ENCODE measurements around the gene FERMT2.

The FERMT2 gene

GRCh38 chr14:52918486-52918885 lies 32.4 kb downstream of the FERMT2 start:
- DNase-seq (ENCODE audit: insufficient read length, low spot score) (no peak), FAIRE-seq (no peak)
- no peak for TF ChIP-seq CTCF (IDR thresholded peaks at IDR 0.05; ENCODE audit: insufficient read depth, missing control alignments)

- TF ChIP-seq CTCF (IDR thresholded peaks at IDR 0.05; ENCODE audit: insufficient read depth, missing control alignments) = no peak
- FAIRE-seq (no peak), DNase-seq (ENCODE audit: insufficient read length, low spot score) (no peak)
Measured at GRCh38 chr14:52917735-52918134, 33.1 kb downstream of the FERMT2 start.

GRCh38 chr14:52914295-52914694 lies 36.6 kb downstream of the FERMT2 start:
- TF ChIP-seq CTCF (IDR thresholded peaks at IDR 0.05; ENCODE audit: insufficient read depth, missing control alignments) = no peak
- FAIRE-seq = no peak
- DNase-seq (ENCODE audit: insufficient read length, low spot score) = no peak

- DNase-seq (ENCODE audit: insufficient read length, low spot score) (no peak), FAIRE-seq (no peak)
- TF ChIP-seq CTCF (IDR thresholded peaks at IDR 0.05; ENCODE audit: insufficient read depth, missing control alignments) = no peak
Measured at GRCh38 chr14:52913271-52913670, 37.6 kb downstream of the FERMT2 start.

- DNase-seq (ENCODE audit: insufficient read length, low spot score) (no peak), FAIRE-seq (no peak)
- no peak for TF ChIP-seq CTCF (IDR thresholded peaks at IDR 0.05; ENCODE audit: insufficient read depth, missing control alignments)
Measured at GRCh38 chr14:52911904-52912303, 38.9 kb downstream of the FERMT2 start.

- no peak for TF ChIP-seq CTCF (IDR thresholded peaks at IDR 0.05; ENCODE audit: insufficient read depth, missing control alignments)
Measured at GRCh38 chr14:52910572-52910971, 40.3 kb downstream of the FERMT2 start.

GRCh38 chr14:52907949-52908348 lies 42.9 kb downstream of the FERMT2 start:
- no peak for TF ChIP-seq CTCF (IDR thresholded peaks at IDR 0.05; ENCODE audit: insufficient read depth, missing control alignments)
- DNase-seq (ENCODE audit: insufficient read length, low spot score) = no peak
- no peak for FAIRE-seq

More at GRCh38 chr14:52910572-52910971, 40.3 kb downstream of the FERMT2 start:
- no peak for DNase-seq (ENCODE audit: insufficient read length, low spot score)
- FAIRE-seq = no peak

Measured in D721Med (cell line).